GM10248 (cell line): ENCODE data around the gene GRID2.

ENCODE experiments used
- CTCF ChIA-PET: fragments of 300-600 bp; sonication (Branson Sonifier 250); formaldehyde crosslinking; extraction: SDS; loops from one replicate; lab custom pipeline; 2021; ENCODE audit warnings: antibody characterized with exemption; lab: Yijun Ruan, JAX
- POLR2A ChIA-PET: fragments of 350-650 bp; sonication (Branson Sonifier 250); formaldehyde crosslinking; extraction: SDS; loops from one replicate; lab custom pipeline; 2020; ENCODE audit warnings: antibody characterized with exemption; lab: Yijun Ruan, JAX
- DNase-seq: peaks from one replicate; pipeline ENCODE4 v3.0.0; 2012; ENCODE audit errors: extremely low spot score
- TF ChIP-seq, protein P1 (sequence below): IDR thresholded peaks from 2 replicates; pipeline ENCODE4 v1.5.1; 2012; ENCODE audit warnings: mild to moderate bottlenecking, low read depth; ENCODE audit errors: extremely low read depth, missing control alignments, control extremely low read depth

Gene GRID2

DNA sequence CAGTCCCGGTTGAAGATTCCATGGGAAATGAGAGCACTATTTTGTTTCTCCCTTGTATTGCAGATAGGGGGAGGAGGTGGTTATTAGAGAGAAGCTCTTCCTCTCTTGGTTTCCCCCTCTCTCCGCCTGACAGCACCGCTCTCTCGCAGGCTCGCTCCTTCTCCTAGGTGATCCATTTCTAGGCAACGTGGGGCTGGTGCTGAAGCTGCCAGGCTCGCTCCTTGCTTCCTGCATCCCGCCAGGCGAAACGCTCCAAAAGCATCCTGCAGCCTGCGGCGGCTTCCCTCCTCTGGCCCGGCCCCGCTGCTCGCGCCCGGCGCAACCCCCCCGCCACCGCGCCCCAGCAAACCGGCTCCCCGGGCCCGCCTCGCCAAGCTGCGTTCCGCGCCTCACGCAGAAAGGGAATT lies at the start of gene GRID2:
Gene GRID2 (plus strand): TSS at position 346 of the 407 bp plus-strand sequence.
- no peak for DNase-seq
- POLR2A ChIA-PET, result no interaction called here
- TF ChIP-seq, protein P1, sequence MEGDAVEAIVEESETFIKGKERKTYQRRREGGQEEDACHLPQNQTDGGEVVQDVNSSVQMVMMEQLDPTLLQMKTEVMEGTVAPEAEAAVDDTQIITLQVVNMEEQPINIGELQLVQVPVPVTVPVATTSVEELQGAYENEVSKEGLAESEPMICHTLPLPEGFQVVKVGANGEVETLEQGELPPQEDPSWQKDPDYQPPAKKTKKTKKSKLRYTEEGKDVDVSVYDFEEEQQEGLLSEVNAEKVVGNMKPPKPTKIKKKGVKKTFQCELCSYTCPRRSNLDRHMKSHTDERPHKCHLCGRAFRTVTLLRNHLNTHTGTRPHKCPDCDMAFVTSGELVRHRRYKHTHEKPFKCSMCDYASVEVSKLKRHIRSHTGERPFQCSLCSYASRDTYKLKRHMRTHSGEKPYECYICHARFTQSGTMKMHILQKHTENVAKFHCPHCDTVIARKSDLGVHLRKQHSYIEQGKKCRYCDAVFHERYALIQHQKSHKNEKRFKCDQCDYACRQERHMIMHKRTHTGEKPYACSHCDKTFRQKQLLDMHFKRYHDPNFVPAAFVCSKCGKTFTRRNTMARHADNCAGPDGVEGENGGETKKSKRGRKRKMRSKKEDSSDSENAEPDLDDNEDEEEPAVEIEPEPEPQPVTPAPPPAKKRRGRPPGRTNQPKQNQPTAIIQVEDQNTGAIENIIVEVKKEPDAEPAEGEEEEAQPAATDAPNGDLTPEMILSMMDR, result no peak
- CTCF ChIA-PET, result interaction anchor here (0.6 to 0.7 kb wide), 2 partner anchors 121 to 262 kb away, joined by 3 to 4 read pairs; no protein-coding TSS in a partner anchor

DNA sequence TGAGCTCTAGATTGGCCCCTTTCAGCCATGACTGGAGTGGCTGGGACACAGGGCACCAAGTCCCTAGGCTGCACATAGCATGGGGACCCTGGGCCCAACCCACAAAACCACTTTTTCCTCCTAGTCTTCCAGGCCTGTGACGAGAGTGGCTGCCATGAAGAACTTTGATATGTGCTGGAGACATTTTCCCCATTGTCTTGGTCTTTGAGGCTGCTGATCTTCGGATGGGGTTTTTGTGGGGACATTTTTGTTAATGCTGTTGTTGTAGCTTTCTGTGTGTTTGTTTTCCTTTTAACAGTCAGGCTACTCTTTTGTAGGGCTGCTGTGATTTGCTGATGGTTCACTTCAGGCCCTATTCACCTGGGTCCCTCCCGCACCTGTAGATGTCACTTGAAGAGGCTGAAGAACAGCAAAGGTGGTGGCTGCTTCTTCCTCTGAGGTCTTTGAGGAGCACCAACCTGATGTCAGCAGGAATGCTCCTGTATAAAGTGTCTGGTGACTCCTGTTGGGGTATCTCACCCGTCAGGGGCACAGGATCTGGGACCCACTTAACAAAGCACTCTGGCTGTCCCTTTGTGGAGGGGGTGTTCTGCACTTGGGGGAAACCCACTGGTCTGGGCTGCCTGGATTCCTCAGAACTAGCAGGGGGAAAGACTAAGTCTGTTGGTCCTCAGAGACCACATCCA lies 49.6 kb upstream of the GRID2 start:
- CTCF ChIA-PET, result no interaction called here
- POLR2A ChIA-PET, result no interaction called here
- TF ChIP-seq, protein P1, result no peak
- DNase-seq, result no peak

DNA sequence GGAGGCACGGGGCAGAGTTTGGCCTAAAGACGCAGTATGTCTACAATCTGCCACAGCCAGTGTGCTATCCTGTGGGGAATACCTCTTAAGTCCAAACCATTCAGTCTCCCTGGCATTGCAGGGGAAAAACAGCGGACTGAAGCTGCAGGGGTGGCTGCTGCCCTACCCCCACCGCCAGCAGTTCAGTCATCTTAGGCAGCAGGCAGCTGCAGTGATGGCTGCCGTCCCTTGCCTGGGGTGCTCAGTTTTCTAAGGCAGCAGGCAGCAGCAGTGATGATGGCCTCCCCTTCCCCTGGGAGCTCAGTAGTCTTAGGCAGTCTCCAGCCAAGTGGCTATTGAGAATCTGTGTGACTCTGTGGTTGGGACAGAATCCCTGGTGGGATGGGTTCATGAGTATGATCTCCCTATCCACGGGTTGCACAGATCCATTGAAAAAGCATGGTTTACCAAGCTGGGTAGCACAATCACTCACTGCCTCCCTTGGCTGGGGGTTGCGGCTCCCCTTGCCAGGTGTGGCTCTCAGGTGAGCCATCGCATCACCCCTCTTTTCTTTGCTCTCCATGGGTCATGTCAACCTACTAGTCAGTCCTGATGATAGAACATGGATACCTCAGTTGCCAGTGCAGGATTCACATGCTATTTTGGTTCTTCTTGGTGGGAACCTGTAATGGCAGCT lies 48.9 kb upstream of the GRID2 start:
- ChIA-PET CTCF (no interaction called here), POLR2A (interaction anchor here (0.6 kb wide), 1 partner anchor 64 kb away, joined by 6 read pairs; no protein-coding TSS in a partner anchor)
- DNase-seq, result no peak
- TF ChIP-seq, protein P1, result no peak

DNA sequence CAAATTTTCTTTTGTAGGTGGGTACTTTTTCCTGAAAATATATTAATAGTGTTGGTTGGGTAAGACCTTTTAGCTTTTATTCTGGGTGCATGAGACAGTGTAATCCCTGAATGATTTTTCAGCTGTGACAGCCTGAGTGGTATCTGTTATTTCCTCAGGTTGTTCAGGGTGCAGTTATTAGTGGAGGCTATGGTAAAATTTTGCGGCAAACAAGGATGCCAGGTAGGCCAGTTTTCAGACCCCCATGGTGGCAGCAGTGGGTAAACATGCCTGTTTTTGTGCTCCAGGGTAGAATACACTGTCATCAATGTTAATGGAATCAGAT lies 47.9 kb upstream of the GRID2 start:
- ChIA-PET CTCF (no interaction called here), POLR2A (no interaction called here)
- TF ChIP-seq, protein P1, result no peak
- no peak for DNase-seq

DNA sequence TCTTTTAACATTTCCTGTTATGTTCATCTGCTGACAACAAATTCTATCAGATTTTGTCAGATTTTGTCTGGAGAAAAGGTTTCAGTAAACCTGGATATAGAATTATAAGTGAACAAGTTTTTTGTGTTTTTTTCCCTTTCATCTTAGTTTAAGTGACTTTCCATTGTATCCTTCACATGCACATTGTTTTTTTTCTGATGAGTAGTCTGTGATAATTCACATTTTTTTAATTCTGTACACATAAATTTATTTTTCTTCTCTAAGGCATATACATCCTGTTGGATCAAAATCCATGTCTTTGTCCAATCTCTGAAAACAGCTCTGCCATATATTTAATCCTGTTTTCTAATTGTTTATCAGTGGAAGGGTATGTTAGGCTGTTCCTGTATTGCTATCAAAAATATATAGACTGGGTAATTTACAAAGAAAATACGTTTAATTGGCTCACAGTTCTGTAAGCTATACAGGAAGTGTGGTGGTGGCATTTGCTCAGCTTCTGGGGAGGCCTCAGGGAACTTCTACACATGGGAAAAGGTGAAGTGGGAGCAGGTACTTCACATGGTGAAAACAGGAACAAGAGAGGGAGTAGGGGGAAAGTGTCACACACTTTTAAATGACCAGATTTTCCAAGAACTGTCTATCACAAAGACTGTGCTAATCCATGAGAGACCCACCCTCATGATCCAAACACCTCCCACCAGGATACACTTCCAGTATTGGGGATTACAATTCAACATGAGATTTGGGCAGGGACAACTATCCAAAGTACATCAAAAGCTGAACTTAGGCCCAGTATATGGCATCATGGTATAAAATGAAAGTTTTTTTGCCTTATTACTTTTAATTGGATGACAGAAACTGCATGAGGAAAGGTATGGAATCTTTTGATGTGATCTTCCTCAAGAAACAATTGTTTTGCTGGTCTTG lies 45.6 kb upstream of the GRID2 start:
- CTCF ChIA-PET, result no interaction called here
- DNase-seq, result no peak
- TF ChIP-seq, protein P1, result no peak
- POLR2A ChIA-PET, result no interaction called here

DNA sequence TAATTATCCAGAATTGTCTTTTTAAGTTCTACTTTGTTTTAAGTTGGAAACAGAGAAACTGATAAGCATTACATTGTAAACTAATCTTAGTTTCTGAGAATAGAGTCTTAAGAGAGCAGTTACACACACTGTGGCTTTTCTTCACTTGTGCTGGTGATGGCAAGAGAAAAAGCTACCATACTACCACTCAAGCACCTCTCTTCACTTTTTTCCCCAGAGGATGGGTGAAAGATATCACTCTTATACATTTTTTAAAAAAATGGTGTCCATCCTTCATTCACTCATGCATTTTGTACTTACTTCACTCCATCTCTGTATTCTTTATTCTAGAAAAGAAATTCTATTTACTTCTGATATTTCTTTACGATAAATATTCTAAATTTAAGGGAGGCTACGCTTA lies 42.5 kb upstream of the GRID2 start:
- TF ChIP-seq, protein P1, result no peak
- CTCF ChIA-PET, result no interaction called here
- no peak for DNase-seq
- POLR2A ChIA-PET, result no interaction called here
